HepG2 (cell line): ENCODE data around the gene ACD. TPM values are rescaled to one million over a fixed set of nuclear protein-coding genes. Genes with fewer than 3 reads are reported as not detected.
A peak's percentile ranks its signal among the peaks of the same experiment; 100 is the strongest.

Source experiments
- ATAC-seq: fragments of 200-7000 bp; cut with Tn5 transposase; 3 replicates; pipeline ENCODE4 v1.9.1; 2020; ENCODE audit warnings: mild to moderate bottlenecking, moderate library complexity
- BruUV-seq: library from RNA; stranded (reverse); fragments of 400-500 nt; replicated peaks from 2 replicates; lab custom pipeline; 2021; lab: Mats Ljungman, UMichigan
- CTCF ChIA-PET: fragments of 300-600 bp; formaldehyde crosslinking; extraction: SDS; loops from one replicate; lab custom pipeline; 2021; ENCODE audit warnings: low total read pairs, inconsistent platforms, low intra/inter-chr PET ratio; lab: Yijun Ruan, JAX
- POLR2A ChIA-PET: fragments of 350-600 bp; sonication (Branson Sonifier 250); formaldehyde crosslinking; loops from one replicate; lab custom pipeline; 2020; ENCODE audit warnings: antibody characterized with exemption, inconsistent platforms; lab: Yijun Ruan, JAX
- DNase-seq: peaks from one replicate; pipeline ENCODE4 v3.0.0-alpha.2; 2015; ENCODE audit warnings: low spot score
- FAIRE-seq: peaks from 3 replicates; lab custom pipeline; 2011; peaks lifted over from hg19 to GRCh38; lab: Jason Lieb, UNC
- H2AFZ ChIP-seq: one replicate; pipeline ENCODE4 v1.6.1; 2011; ENCODE audit warnings: low read length, inconsistent platforms
- H3K27ac ChIP-seq: fragments of 300-600 bp; 3 replicates; pipeline ENCODE4 v1.8.0; 2011; ENCODE audit warnings: mixed run types, mild to moderate bottlenecking, mixed read lengths, low read length, inconsistent platforms; ENCODE audit not compliant: insufficient read depth; ENCODE audit errors: extremely low read length
- H3K27me3 ChIP-seq, 2 experiments: fragments of 200-600 bp in 1 of 2; 2 replicates in 1 of 2; 3 replicates in 1 of 2; pipeline versions ENCODE4 v1.6.0 to v1.8.0; 2011; ENCODE audit warnings: low read length in 2 of 2, mild to moderate bottlenecking in 2 of 2, moderate library complexity in 2 of 2, inconsistent platforms in 1 of 2; ENCODE audit not compliant: insufficient read depth in 2 of 2, control insufficient read depth in 1 of 2
- H3K36me3 ChIP-seq, 2 experiments: fragments of 200-600 bp in 1 of 2; replicated peaks in 1 of 2; 2 replicates in 1 of 2; 3 replicates in 1 of 2; pipeline versions ENCODE4 v1.5.1 to v1.8.0; 2011; ENCODE audit warnings: low read length in 2 of 2, inconsistent platforms in 1 of 2; ENCODE audit not compliant: insufficient read depth in 2 of 2, control insufficient read depth in 1 of 2
- H3K4me1 ChIP-seq: 2 replicates; pipeline ENCODE4 v1.5.1; 2012; ENCODE audit warnings: low read length, inconsistent platforms; ENCODE audit not compliant: insufficient read depth
- H3K4me2 ChIP-seq: 2 replicates; pipeline ENCODE4 v1.6.0; 2011; ENCODE audit warnings: low read depth, low read length, inconsistent platforms
- H3K4me3 ChIP-seq, 3 experiments: fragments of 200-600 bp in 1 of 3; sonication (generic), shearing (Covaris generic) in 1 of 3; replicated peaks in 1 of 3; 2 replicates each; pipeline ENCODE4 v1.5.1; 2011 to 2016; ENCODE audit warnings: low read length in 3 of 3, inconsistent platforms in 2 of 3, low read depth in 2 of 3, mild to moderate bottlenecking in 2 of 3, control low read depth in 1 of 3, mixed read lengths in 1 of 3; ENCODE audit not compliant: insufficient read depth in 1 of 3
- H3K79me2 ChIP-seq: one replicate; pipeline ENCODE4 v1.6.1; 2011; ENCODE audit warnings: low read length, inconsistent platforms; ENCODE audit not compliant: insufficient read depth
- H3K9ac ChIP-seq: 2 replicates; pipeline ENCODE4 v1.6.0; 2011; ENCODE audit warnings: mild to moderate bottlenecking, low read depth, low read length, inconsistent platforms; ENCODE audit not compliant: insufficient read depth
- H3K9me3 ChIP-seq: 2 replicates; pipeline ENCODE4 v1.5.1; 2012; ENCODE audit warnings: mild to moderate bottlenecking, low read length
- H4K20me1 ChIP-seq: 2 replicates; pipeline ENCODE4 v1.6.0; 2011; ENCODE audit warnings: inconsistent platforms, mild to moderate bottlenecking, low read length, moderate library complexity; ENCODE audit not compliant: insufficient read depth
- CEBPB ChIP-seq: IDR thresholded peaks from 2 replicates; pipeline ENCODE4 v1.6.1; 2011; ENCODE audit warnings: low read depth, low read length, improper control_type of control experiment, borderline replicate concordance
- CEBPG ChIP-seq: IDR thresholded peaks from 2 replicates; pipeline ENCODE4 v1.6.1; 2016
- NFRKB ChIP-seq: fragments of 450-650 bp; IDR thresholded peaks from 2 replicates; pipeline ENCODE4 v1.6.1; 2017
- SCMH1 ChIP-seq: sonication (generic); formaldehyde crosslinking; IDR thresholded peaks from 2 replicates; pipeline ENCODE4 v1.9.0; 2021; ENCODE audit warnings: missing genetic modification reagents, mild to moderate bottlenecking, borderline replicate concordance
- SOX5 ChIP-seq: IDR thresholded peaks from 2 replicates; pipeline ENCODE4 v1.6.1; 2016; ENCODE audit warnings: borderline replicate concordance
- U2AF1 ChIP-seq: fragments of 200-400 bp; formaldehyde crosslinking; optimal IDR thresholded peaks from 2 replicates; pipeline ENCODE3; 2017; ENCODE audit warnings: mild to moderate bottlenecking, low read depth, low read length
- XBP1 ChIP-seq: sonication (generic); formaldehyde crosslinking; IDR thresholded peaks from 2 replicates; pipeline ENCODE4 v1.5.0; 2020; ENCODE audit warnings: missing genetic modification reagents
- ZNF3 ChIP-seq: IDR thresholded peaks from 2 replicates; pipeline ENCODE4 v1.7.0; 2017; ENCODE audit warnings: inconsistent platforms
- ZSCAN20 ChIP-seq: sonication (generic); formaldehyde crosslinking; IDR thresholded peaks from 2 replicates; pipeline ENCODE4 v1.4.0; 2020; ENCODE audit warnings: missing genetic modification reagents, mild to moderate bottlenecking, borderline replicate concordance
- WGBS: methylation state at CpG from one replicate; pipeline ENCODE4 v1.1.6; 2017; ENCODE audit warnings: low lambda C conversion rate; 5-methylcytosine and 5-hydroxymethylcytosine counted together
- in situ Hi-C: cut with HindIII; loops from 2 replicates; pipeline ENCODE4 v1.10.0; 2017; ENCODE audit warnings: low pct_unique_long_range_greater_than_20kb; ENCODE audit not compliant: extremely low pct_ligation_motif_present
- intact Hi-C: fragments of 100-400 bp; cut with micrococcal nuclease; formaldehyde crosslinking; loops from one replicate; pipeline ENCODE4 v1.10.0; 2022; ENCODE audit not compliant: unreplicated experiment
- polyA plus RNA-seq, 8 experiments: library from polyadenylated mRNA; depleted of rRNA in 3 of 8; stranded (reverse) in 7 of 8; unstranded in 1 of 8; fragments of >200 nt; fragmentation: Illumina TruSeq in 4 of 8; extraction: Trizol in 4 of 8; gene quantifications; 2 replicates each; pipeline versions ENCODE4 v1.2.1 to v1.2.3, GENCODE V29; 2011 to 2016; ENCODE audit warnings: low read depth in 4 of 8, missing spikeins in 1 of 8, mixed read lengths in 1 of 8; ENCODE audit not compliant: insufficient read depth in 1 of 8
- total RNA-seq, 5 experiments: library from RNA; depleted of rRNA; stranded (reverse); fragments of >200 nt; fragmentation: Illumina TruSeq; extraction: Trizol; gene quantifications; 2 replicates each; pipeline ENCODE4 v1.2.3, GENCODE V29; 2016; ENCODE audit warnings: low read depth in 1 of 5
- TF ChIP-seq, protein P1 (sequence below): sonication (generic); formaldehyde crosslinking; IDR thresholded peaks from 2 replicates; pipeline ENCODE4 v1.4.0; 2020; ENCODE audit warnings: missing genetic modification reagents, low read depth, mild to moderate bottlenecking, borderline replicate concordance

ACD gene
- total and polyA plus RNA-seq, 2 of the 13 experiments (the other 11 are each of a cell fraction or from before 2014, with no cell fraction given), result 32.6 to 38.3 TPM

DNA sequence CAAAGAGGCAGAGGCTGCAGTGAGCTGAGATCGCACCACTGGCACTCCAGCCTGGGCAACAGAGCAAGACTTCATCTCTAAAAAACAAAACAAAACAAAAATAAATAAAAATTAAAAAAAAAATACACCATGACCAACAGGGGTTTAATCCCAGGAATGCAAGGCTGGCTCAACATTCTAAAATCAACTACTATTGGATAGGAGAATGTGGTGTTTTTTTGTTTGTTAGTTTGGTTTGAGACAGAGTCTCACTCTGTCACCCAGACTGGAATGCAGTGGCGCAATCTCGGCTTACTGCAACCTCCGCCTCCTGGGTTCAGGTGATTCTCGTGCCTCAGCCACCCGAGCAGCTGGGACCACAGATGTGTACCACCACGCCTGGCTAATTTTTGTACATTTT, 39.2 kb upstream of the ACD start:
- no TSS peak for BruUV-seq
- Histone ChIP-seq H3K4me2 (no peak overlapping the region), H3K9me3 (no peaks in the 10 kb centered on the region), H3K79me2 (no peaks in the 10 kb centered on the region), H4K20me1 (no peaks in the 10 kb centered on the region), H3K9ac (no peak overlapping the region), H3K4me1 (peaks cover 13% of the 10 kb centered on the region), H3K27ac (no peak overlapping the region), H3K27me3 (no peaks in the 10 kb centered on the region), H3K4me3 (no peak overlapping the region), H3K36me3 (peaks cover 0 to 2% of the 10 kb centered on the region in 2 experiments; a peak in 1 of 5 replicates), H2AFZ (no peak overlapping the region)
- TF ChIP-seq ZSCAN20 (CRISPR knock-in tag) (no peak), XBP1 (CRISPR knock-in tag) (no peak), SCMH1 (CRISPR knock-in tag) (no peak), CEBPB (peak; percentile 56; the same call in 1 of the 2 replicates), NFRKB (no peak), ZNF3 (CRISPR knock-in tag) (no peak), U2AF1 (no peak), CEBPG (CRISPR knock-in tag) (peak; percentile 43; the same call in 1 of the 2 replicates), SOX5 (CRISPR knock-in tag) (no peak)
- TF ChIP-seq, protein P1, sequence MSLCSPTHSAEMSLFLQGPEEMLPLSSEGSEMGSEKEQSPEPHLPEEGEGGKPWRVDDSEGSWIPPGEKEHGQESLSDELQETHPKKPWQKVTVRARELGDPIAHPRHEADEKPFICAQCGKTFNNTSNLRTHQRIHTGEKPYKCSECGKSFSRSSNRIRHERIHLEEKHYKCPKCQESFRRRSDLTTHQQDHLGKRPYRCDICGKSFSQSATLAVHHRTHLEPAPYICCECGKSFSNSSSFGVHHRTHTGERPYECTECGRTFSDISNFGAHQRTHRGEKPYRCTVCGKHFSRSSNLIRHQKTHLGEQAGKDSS, result no peak
- intact Hi-C loops (no loop called here), in situ Hi-C loops (no loop called here)
- DNase-seq (no peak), ATAC-seq (no peak), FAIRE-seq (no peak)
- CTCF ChIA-PET, result no interaction called here
- POLR2A ChIA-PET, result no interaction called here
- 92% methylated on average over 7 of the region's 7 CpGs for WGBS
